Neutrophil (primary cell): Measurements from ENCODE around the gene COL15A1.

Experiments used
- H3K27ac ChIP-seq: fragments of 200-600 bp; sonication (generic); 2 replicates; pipeline ENCODE4 v1.5.1; 2016; ENCODE audit warnings: mild to moderate bottlenecking, moderate library complexity
- H3K27me3 ChIP-seq: fragments of 200-600 bp; sonication (generic); 2 replicates; pipeline ENCODE4 v1.6.0; 2016; ENCODE audit warnings: mild to moderate bottlenecking
- H3K36me3 ChIP-seq: fragments of 200-600 bp; sonication (generic); 2 replicates; pipeline ENCODE4 v1.5.1; 2017
- H3K4me1 ChIP-seq, 2 experiments: fragments of 200-600 bp in 1 of 2; sonication (generic) in 1 of 2; 1 replicate in 1 of 2; 2 replicates in 1 of 2; pipeline versions ENCODE4 v1.5.1 to v1.6.1; 2013 to 2016; ENCODE audit warnings: low read depth in 1 of 2, low read length in 1 of 2, mild to moderate bottlenecking in 1 of 2, moderate library complexity in 1 of 2; ENCODE audit not compliant: control insufficient read depth in 1 of 2, insufficient read depth in 1 of 2
- H3K4me3 ChIP-seq, 2 experiments: fragments of 200-600 bp in 1 of 2; sonication (generic) in 1 of 2; 1 replicate in 1 of 2; 2 replicates in 1 of 2; pipeline ENCODE4 v1.5.1; 2013 to 2016; ENCODE audit warnings: low read depth in 1 of 2, low read length in 1 of 2, mild to moderate bottlenecking in 1 of 2, moderate library complexity in 1 of 2
- H3K9me3 ChIP-seq: fragments of 200-600 bp; sonication (generic); 2 replicates; pipeline ENCODE4 v1.5.1; 2016
- CTCF ChIP-seq: fragments of 200-600 bp; sonication (generic); IDR thresholded peaks from 2 replicates; pipeline ENCODE4 v1.5.1; 2016; ENCODE audit warnings: antibody characterized with exemption

COL15A1 gene

GRCh38 chr9:99026956-99027298 lies 83.2 kb downstream of the COL15A1 start:
- Histone ChIP-seq H3K9me3 (no peaks in the 10 kb centered on the region), H3K27ac (no peak overlapping the region), H3K36me3 (no peaks in the 10 kb centered on the region), H3K4me1 (peaks cover 3 to 20% of the 10 kb centered on the region in 2 experiments), H3K27me3 (peaks cover 97% of the 10 kb centered on the region), H3K4me3 (no peak overlapping the region)
- no peak for TF ChIP-seq CTCF

- TF ChIP-seq CTCF: no peak
- Histone ChIP-seq H3K4me3 (no peak overlapping the region), H3K27me3 (peaks cover 97% of the 10 kb centered on the region), H3K9me3 (no peaks in the 10 kb centered on the region), H3K4me1 (peaks cover 3 to 20% of the 10 kb centered on the region in 2 experiments), H3K27ac (no peak overlapping the region), H3K36me3 (no peaks in the 10 kb centered on the region)
Measured at GRCh38 chr9:99027443-99027842, 83.7 kb downstream of the COL15A1 start.

- no peak for TF ChIP-seq CTCF
- no peak overlapping the region for H3K27ac ChIP-seq
- H3K9me3 ChIP-seq: no peaks in the 10 kb centered on the region
Measured at GRCh38 chr9:99029083-99029645, 85.5 kb downstream of the COL15A1 start.

GRCh38 chr9:99030092-99030511 lies 86.4 kb downstream of the COL15A1 start:
- H3K4me1 ChIP-seq: peaks cover 3 to 20% of the 10 kb centered on the region in 2 experiments
- H3K36me3 ChIP-seq: no peaks in the 10 kb centered on the region
- TF ChIP-seq CTCF: no peak
- peaks cover 97% of the 10 kb centered on the region for H3K27me3 ChIP-seq
- no peak overlapping the region for H3K4me3 ChIP-seq
- H3K9me3 ChIP-seq: no peaks in the 10 kb centered on the region
- no peak overlapping the region for H3K27ac ChIP-seq

More at GRCh38 chr9:99029083-99029645, 85.5 kb downstream of the COL15A1 start:
- H3K36me3 ChIP-seq: no peaks in the 10 kb centered on the region
- H3K4me3 ChIP-seq: no peak overlapping the region
- H3K27me3 ChIP-seq: peaks cover 97% of the 10 kb centered on the region
- H3K4me1 ChIP-seq: peaks cover 3 to 20% of the 10 kb centered on the region in 2 experiments

- Histone ChIP-seq H3K9me3 (no peaks in the 10 kb centered on the region), H3K4me3 (no peak overlapping the region), H3K27me3 (peaks cover 97% of the 10 kb centered on the region), H3K27ac (no peak overlapping the region), H3K36me3 (no peaks in the 10 kb centered on the region), H3K4me1 (peaks cover 3 to 20% of the 10 kb centered on the region in 2 experiments)
- TF ChIP-seq CTCF: no peak
Measured at GRCh38 chr9:99030610-99031109, 87.0 kb downstream of the COL15A1 start.
